Measurements from ENCODE around the gene EEPD1.

DNA sequence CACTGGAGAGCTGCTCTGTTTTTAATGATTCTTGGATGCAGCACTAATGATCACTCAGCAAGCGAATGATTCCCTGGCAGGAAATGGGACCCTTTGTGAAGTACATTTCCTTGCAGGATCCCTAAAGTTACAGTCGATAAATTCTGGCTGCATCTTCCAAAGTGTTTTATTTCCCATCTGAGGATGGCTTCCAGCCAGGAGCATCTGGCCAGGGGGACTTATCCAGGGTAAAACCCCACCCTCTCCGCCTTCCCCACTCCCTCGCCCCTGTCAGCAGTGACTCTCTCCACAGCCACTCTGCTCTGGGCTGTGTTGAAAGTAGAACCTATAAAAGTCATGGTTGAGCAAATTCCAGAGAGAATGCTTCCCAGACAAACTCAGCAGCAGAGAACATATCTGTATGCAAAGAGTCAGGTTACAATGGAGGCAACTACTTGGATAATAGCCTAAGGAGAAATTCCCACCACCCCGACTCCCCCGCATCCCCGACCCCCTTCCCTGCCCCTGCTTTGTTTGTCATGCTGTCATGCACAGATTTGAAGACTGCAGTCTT is 125.6 kb downstream of the EEPD1 start:
- no peak for TF ChIP-seq CTCF (IDR thresholded peaks at IDR 0.05 in 8 of 11, conservative IDR thresholded peaks at IDR 0.05 in 3 of 11)
- TF ChIP-seq POLR2AphosphoS5 (IDR thresholded peaks at IDR 0.05): no peak

Data from spleen (tissue), 7 donors.